Right lobe of liver (tissue), 4 donors: ENCODE measurements around the gene SPDYE5.
"Not testable (repeated sequence)": the region's sequence is repeated elsewhere in the genome, so short reads cannot be mapped to it uniquely, and the experiment has no call there.

Experiments used
- POLR2A ChIP-seq: fragments of 450-650 bp; IDR thresholded peaks from one replicate; pipeline ENCODE4 v1.6.1; 2017; ENCODE audit warnings: antibody characterized with exemption, mild to moderate bottlenecking
- TF ChIP-seq, protein P1 (sequence below), 4 donors: fragments of 200-600 bp in 3 of 4; fragments of 450-650 bp in 1 of 4; IDR thresholded peaks; one replicate each; pipeline versions ENCODE4 v1.5.1 to v1.8.0; 2016 to 2022; ENCODE audit warnings: antibody characterized with exemption in 4 of 4, mild to moderate bottlenecking in 2 of 4
- donor health status: DM: no; HTN: no; CAD: no.
- donor health status: DM: no; HTN: no; CAD: no.
- donor health status: DM: no; HTN: yes; CAD: no.

DNA sequence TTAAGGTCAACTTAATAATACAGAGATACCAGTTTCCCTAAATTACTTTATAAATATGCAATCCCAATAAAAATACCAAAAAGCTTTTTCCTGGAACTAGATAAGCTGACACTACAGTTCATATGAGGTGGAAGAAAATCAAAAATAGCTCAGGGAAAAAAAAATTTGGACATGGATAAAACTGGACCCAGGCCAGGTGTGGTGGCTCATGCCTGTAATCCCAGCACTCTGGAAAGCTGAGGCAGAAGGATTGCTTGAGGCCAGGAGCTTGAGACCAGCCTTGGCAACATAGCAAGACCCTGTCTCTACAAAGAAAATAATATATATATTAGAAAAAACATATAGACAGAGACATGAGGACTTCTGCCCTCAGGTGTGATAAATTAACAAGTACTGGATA is 14.7 kb upstream of the SPDYE5 start:
- TF ChIP-seq, protein P1, sequence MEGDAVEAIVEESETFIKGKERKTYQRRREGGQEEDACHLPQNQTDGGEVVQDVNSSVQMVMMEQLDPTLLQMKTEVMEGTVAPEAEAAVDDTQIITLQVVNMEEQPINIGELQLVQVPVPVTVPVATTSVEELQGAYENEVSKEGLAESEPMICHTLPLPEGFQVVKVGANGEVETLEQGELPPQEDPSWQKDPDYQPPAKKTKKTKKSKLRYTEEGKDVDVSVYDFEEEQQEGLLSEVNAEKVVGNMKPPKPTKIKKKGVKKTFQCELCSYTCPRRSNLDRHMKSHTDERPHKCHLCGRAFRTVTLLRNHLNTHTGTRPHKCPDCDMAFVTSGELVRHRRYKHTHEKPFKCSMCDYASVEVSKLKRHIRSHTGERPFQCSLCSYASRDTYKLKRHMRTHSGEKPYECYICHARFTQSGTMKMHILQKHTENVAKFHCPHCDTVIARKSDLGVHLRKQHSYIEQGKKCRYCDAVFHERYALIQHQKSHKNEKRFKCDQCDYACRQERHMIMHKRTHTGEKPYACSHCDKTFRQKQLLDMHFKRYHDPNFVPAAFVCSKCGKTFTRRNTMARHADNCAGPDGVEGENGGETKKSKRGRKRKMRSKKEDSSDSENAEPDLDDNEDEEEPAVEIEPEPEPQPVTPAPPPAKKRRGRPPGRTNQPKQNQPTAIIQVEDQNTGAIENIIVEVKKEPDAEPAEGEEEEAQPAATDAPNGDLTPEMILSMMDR (IDR thresholded peaks at IDR 0.05): not testable (repeated sequence)
- not testable (repeated sequence) for TF ChIP-seq POLR2A
